HepG2 (cell line): ENCODE results near the gene SNAP29. TPM values are rescaled to one million over a fixed set of nuclear protein-coding genes. Genes with fewer than 3 reads are reported as not detected.

Experiments
- ATAC-seq: fragments of 200-7000 bp; cut with Tn5 transposase; 3 replicates; pipeline ENCODE4 v1.9.1; 2020; ENCODE audit warnings: mild to moderate bottlenecking, moderate library complexity
- BruUV-seq: library from RNA; stranded (reverse); fragments of 400-500 nt; replicated peaks from 2 replicates; lab custom pipeline; 2021; lab: Mats Ljungman, UMichigan
- CTCF ChIA-PET: fragments of 300-600 bp; formaldehyde crosslinking; extraction: SDS; loops from one replicate; lab custom pipeline; 2021; ENCODE audit warnings: low total read pairs, inconsistent platforms, low intra/inter-chr PET ratio; lab: Yijun Ruan, JAX
- POLR2A ChIA-PET: fragments of 350-600 bp; sonication (Branson Sonifier 250); formaldehyde crosslinking; loops from one replicate; lab custom pipeline; 2020; ENCODE audit warnings: antibody characterized with exemption, inconsistent platforms; lab: Yijun Ruan, JAX
- DNase-seq: peaks from one replicate; pipeline ENCODE4 v3.0.0-alpha.2; 2015; ENCODE audit warnings: low spot score
- FAIRE-seq: peaks from 3 replicates; lab custom pipeline; 2011; peaks lifted over from hg19 to GRCh38; lab: Jason Lieb, UNC
- H2AFZ ChIP-seq: one replicate; pipeline ENCODE4 v1.6.1; 2011; ENCODE audit warnings: low read length, inconsistent platforms
- H3K27ac ChIP-seq: fragments of 300-600 bp; 3 replicates; pipeline ENCODE4 v1.8.0; 2011; ENCODE audit warnings: mixed run types, mild to moderate bottlenecking, mixed read lengths, low read length, inconsistent platforms; ENCODE audit not compliant: insufficient read depth; ENCODE audit errors: extremely low read length
- H3K27me3 ChIP-seq, 2 experiments: fragments of 200-600 bp in 1 of 2; 2 replicates in 1 of 2; 3 replicates in 1 of 2; pipeline versions ENCODE4 v1.6.0 to v1.8.0; 2011; ENCODE audit warnings: low read length in 2 of 2, mild to moderate bottlenecking in 2 of 2, moderate library complexity in 2 of 2, inconsistent platforms in 1 of 2; ENCODE audit not compliant: insufficient read depth in 2 of 2, control insufficient read depth in 1 of 2
- H3K36me3 ChIP-seq, 2 experiments: fragments of 200-600 bp in 1 of 2; replicated peaks in 1 of 2; 2 replicates in 1 of 2; 3 replicates in 1 of 2; pipeline versions ENCODE4 v1.5.1 to v1.8.0; 2011; ENCODE audit warnings: low read length in 2 of 2, inconsistent platforms in 1 of 2; ENCODE audit not compliant: insufficient read depth in 2 of 2, control insufficient read depth in 1 of 2
- H3K4me1 ChIP-seq: 2 replicates; pipeline ENCODE4 v1.5.1; 2012; ENCODE audit warnings: low read length, inconsistent platforms; ENCODE audit not compliant: insufficient read depth
- H3K4me2 ChIP-seq: 2 replicates; pipeline ENCODE4 v1.6.0; 2011; ENCODE audit warnings: low read depth, low read length, inconsistent platforms
- H3K4me3 ChIP-seq, 3 experiments: fragments of 200-600 bp in 1 of 3; sonication (generic), shearing (Covaris generic) in 1 of 3; replicated peaks in 1 of 3; 2 replicates each; pipeline ENCODE4 v1.5.1; 2011 to 2016; ENCODE audit warnings: low read length in 3 of 3, inconsistent platforms in 2 of 3, low read depth in 2 of 3, mild to moderate bottlenecking in 2 of 3, control low read depth in 1 of 3, mixed read lengths in 1 of 3; ENCODE audit not compliant: insufficient read depth in 1 of 3
- H3K79me2 ChIP-seq: one replicate; pipeline ENCODE4 v1.6.1; 2011; ENCODE audit warnings: low read length, inconsistent platforms; ENCODE audit not compliant: insufficient read depth
- H3K9ac ChIP-seq: 2 replicates; pipeline ENCODE4 v1.6.0; 2011; ENCODE audit warnings: mild to moderate bottlenecking, low read depth, low read length, inconsistent platforms; ENCODE audit not compliant: insufficient read depth
- H3K9me3 ChIP-seq: 2 replicates; pipeline ENCODE4 v1.5.1; 2012; ENCODE audit warnings: mild to moderate bottlenecking, low read length
- H4K20me1 ChIP-seq: 2 replicates; pipeline ENCODE4 v1.6.0; 2011; ENCODE audit warnings: inconsistent platforms, mild to moderate bottlenecking, low read length, moderate library complexity; ENCODE audit not compliant: insufficient read depth
- ISX ChIP-seq: sonication (generic); formaldehyde crosslinking; conservative IDR thresholded peaks from 2 replicates; pipeline ENCODE4 v1.5.0; 2020; ENCODE audit warnings: missing genetic modification reagents
- NR2F2 ChIP-seq: IDR thresholded peaks from 2 replicates; pipeline ENCODE4 v1.6.1; 2012; ENCODE audit warnings: low read depth, inconsistent platforms, borderline replicate concordance
- POLR2G ChIP-seq: fragments of 200-400 bp; formaldehyde crosslinking; IDR thresholded peaks from 2 replicates; pipeline ENCODE4 v1.6.1; 2018; ENCODE audit warnings: mild to moderate bottlenecking, low read depth, low read length, moderate library complexity
- SALL1 ChIP-seq: sonication (generic); formaldehyde crosslinking; IDR thresholded peaks from 2 replicates; pipeline ENCODE4 v1.8.0; 2022; ENCODE audit warnings: mild to moderate bottlenecking, missing genetic modification reagents
- SNAI1 ChIP-seq: sonication (generic); formaldehyde crosslinking; IDR thresholded peaks from 2 replicates; pipeline ENCODE4 v1.5.0; 2020; ENCODE audit warnings: mild to moderate bottlenecking, missing genetic modification reagents, borderline replicate concordance
- ZBTB46 ChIP-seq: sonication (generic); formaldehyde crosslinking; IDR thresholded peaks from 2 replicates; pipeline ENCODE4 v1.4.0; 2020; ENCODE audit warnings: mild to moderate bottlenecking, missing genetic modification reagents, borderline replicate concordance
- ZNF101 ChIP-seq: sonication (generic); formaldehyde crosslinking; IDR thresholded peaks from 2 replicates; pipeline ENCODE4 v1.4.0; 2020; ENCODE audit warnings: mild to moderate bottlenecking, low read depth, missing genetic modification reagents, borderline replicate concordance
- ZNF331 ChIP-seq: sonication (generic); formaldehyde crosslinking; IDR thresholded peaks from 2 replicates; pipeline ENCODE4 v1.4.0; 2020; ENCODE audit warnings: missing genetic modification reagents
- ZNF709 ChIP-seq: sonication (generic); formaldehyde crosslinking; IDR thresholded peaks from 2 replicates; pipeline ENCODE4 v1.5.0; 2020; ENCODE audit warnings: mild to moderate bottlenecking, missing genetic modification reagents
- ZNF749 ChIP-seq: sonication (generic); formaldehyde crosslinking; IDR thresholded peaks from 2 replicates; pipeline ENCODE4 v1.8.0; 2022; ENCODE audit warnings: mild to moderate bottlenecking, missing genetic modification reagents, moderate library complexity, borderline replicate concordance
- WGBS: methylation state at CpG from one replicate; pipeline ENCODE4 v1.1.6; 2017; ENCODE audit warnings: low lambda C conversion rate; 5-methylcytosine and 5-hydroxymethylcytosine counted together
- in situ Hi-C: cut with HindIII; loops from 2 replicates; pipeline ENCODE4 v1.10.0; 2017; ENCODE audit warnings: low pct_unique_long_range_greater_than_20kb; ENCODE audit not compliant: extremely low pct_ligation_motif_present
- intact Hi-C: fragments of 100-400 bp; cut with micrococcal nuclease; formaldehyde crosslinking; loops from one replicate; pipeline ENCODE4 v1.10.0; 2022; ENCODE audit not compliant: unreplicated experiment
- polyA plus RNA-seq, 8 experiments: library from polyadenylated mRNA; depleted of rRNA in 3 of 8; stranded (reverse) in 7 of 8; unstranded in 1 of 8; fragments of >200 nt; fragmentation: Illumina TruSeq in 4 of 8; extraction: Trizol in 4 of 8; gene quantifications; 2 replicates each; pipeline versions ENCODE4 v1.2.1 to v1.2.3, GENCODE V29; 2011 to 2016; ENCODE audit warnings: low read depth in 4 of 8, missing spikeins in 1 of 8, mixed read lengths in 1 of 8; ENCODE audit not compliant: insufficient read depth in 1 of 8
- total RNA-seq, 5 experiments: library from RNA; depleted of rRNA; stranded (reverse); fragments of >200 nt; fragmentation: Illumina TruSeq; extraction: Trizol; gene quantifications; 2 replicates each; pipeline ENCODE4 v1.2.3, GENCODE V29; 2016; ENCODE audit warnings: low read depth in 1 of 5

The SNAP29 gene
- total and polyA plus RNA-seq, 2 of the 13 experiments (the other 11 are each of a cell fraction or from before 2014, with no cell fraction given): 12.3 to 30.7 TPM

DNA sequence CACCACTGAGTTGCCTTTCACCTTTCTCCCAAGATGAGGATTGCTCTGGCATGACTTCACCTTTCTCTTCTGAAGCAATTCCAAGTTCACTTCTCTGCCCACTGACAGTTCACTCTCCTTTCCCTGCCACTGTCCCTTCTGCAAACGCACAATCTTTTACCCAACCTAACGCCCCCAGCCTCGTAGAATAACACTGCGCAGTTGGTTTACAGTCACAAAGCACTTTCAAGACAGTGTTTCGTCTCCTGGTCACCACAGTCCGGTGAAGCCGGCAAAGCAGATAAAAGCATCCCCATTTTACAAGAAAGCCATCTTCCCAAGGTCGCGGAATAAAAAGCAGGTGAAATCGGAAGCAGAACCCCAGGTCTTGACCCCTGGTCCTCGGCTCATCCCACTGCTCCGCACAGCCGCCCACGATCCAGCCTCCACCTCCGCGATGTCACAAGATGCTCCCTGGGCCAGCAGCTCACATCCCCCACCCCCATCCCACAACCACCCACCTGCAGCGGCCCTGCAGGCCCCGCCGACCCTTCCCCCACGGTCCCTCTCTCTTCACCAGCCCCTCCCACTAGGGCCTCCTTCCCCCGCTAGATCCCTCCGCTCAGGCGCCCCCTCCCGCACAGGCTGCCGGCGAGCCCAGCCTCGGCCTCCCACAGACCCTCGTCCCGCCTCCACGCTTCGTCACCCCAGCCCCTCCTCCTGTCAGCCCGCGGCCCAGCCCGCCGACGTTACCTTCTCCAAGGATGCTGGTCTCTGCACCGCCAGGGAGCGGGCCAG is 781 bp upstream of the SNAP29 start (continued):
- TF ChIP-seq ZNF709 (CRISPR knock-in tag): 0 out of 2 replicates have a peak, but pooled peaks have one; percentile 34
- TF ChIP-seq SNAI1 (CRISPR knock-in tag): no peak
- peak; percentile 12; the same call in 1 of the 2 replicates for TF ChIP-seq SALL1 (CRISPR knock-in tag)
- no peak for TF ChIP-seq ISX (CRISPR knock-in tag)
- no peak for TF ChIP-seq NR2F2

DNA sequence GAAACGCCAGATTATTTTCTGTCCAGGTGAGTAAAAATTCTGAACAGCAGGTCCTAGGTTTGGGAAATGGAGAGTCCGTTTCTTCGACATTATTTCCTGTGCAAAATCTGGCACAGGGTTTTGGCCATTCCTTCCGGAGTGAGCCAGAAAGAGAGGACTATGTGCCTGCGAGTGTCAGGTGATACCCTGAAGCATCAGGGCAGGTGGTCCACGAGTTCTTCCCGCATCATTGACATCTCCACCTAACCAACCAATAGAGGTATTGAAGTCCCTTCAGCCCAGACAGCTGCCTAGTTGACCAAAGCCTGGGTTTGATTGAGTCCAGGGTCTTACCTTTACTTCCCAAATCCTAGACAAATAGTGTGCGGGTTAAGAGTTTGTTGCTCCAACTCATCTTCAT is 808 bp downstream of the SNAP29 start:
- no peaks in the 10 kb centered on the region; a peak in 1 of 5 replicates for H3K27me3 ChIP-seq
- WGBS: 16% methylated on average over 5 of the region's 8 CpGs
- no peak for TF ChIP-seq ZNF101
- TF ChIP-seq ZNF749 (CRISPR knock-in tag): no peak
- no peak for TF ChIP-seq ZBTB46
- no peak for TF ChIP-seq ZNF331 (CRISPR knock-in tag)
- TF ChIP-seq POLR2G: no peak
- DNase-seq (no peak), ATAC-seq (no peak), FAIRE-seq (no peak)
- BruUV-seq: TSS peak; percentile 81
- POLR2A ChIA-PET: interaction anchor here (1.1 kb wide), 1 partner anchor 83 kb away, joined by 3 read pairs; no protein-coding TSS in a partner anchor
- peaks cover 1 to 5% of the 10 kb centered on the region in 2 experiments; a peak in 2 of 5 replicates for H3K36me3 ChIP-seq
- in situ Hi-C loops: loop anchor here (10.0 kb wide), 1 partner anchor 65 kb away; no protein-coding TSS in a partner anchor
- no peaks in the 10 kb centered on the region for H3K9me3 ChIP-seq
- H3K4me3 ChIP-seq: peak overlapping the region; percentile 72 to 82 (median 74)
- H3K4me1 ChIP-seq: peaks cover 43% of the 10 kb centered on the region
- intact Hi-C loops: loop anchor here (5.0 kb wide), 1 partner anchor 82 kb away; no protein-coding TSS in a partner anchor
- peak overlapping the region; percentile 82 for H3K9ac ChIP-seq
- H3K4me2 ChIP-seq: peak overlapping the region; percentile 77
- H3K79me2 ChIP-seq: peaks cover 38% of the 10 kb centered on the region
- H3K27ac ChIP-seq: peak overlapping the region; percentile 63
- H4K20me1 ChIP-seq: peaks cover 17% of the 10 kb centered on the region; the same call in 1 of the 2 replicates
- CTCF ChIA-PET: no interaction called here
- no peak overlapping the region for H2AFZ ChIP-seq
